Left lung (tissue), 10 donors: ENCODE data around the gene BCR. TPM values are rescaled to one million over a fixed set of nuclear protein-coding genes. Genes with fewer than 3 reads are reported as not detected.
A peak's percentile ranks its signal among the peaks of the same experiment; 100 is the strongest.

Experiments
- ATAC-seq: fragments of 200-7000 bp; cut with Tn5 transposase; one replicate; pipeline ENCODE4 v1.9.1; 2020; ENCODE audit warnings: moderate library complexity
- DNase-seq, 4 donors: peaks; one replicate each; pipeline ENCODE4 v3.0.0-alpha.2; 2013 to 2020
- H3K27ac ChIP-seq, 2 donors: fragments of 200-600 bp; sonication (generic) in 1 of 2; one replicate each; pipeline versions ENCODE4 v1.5.0 to v1.8.0; 2020 to 2021
- H3K27me3 ChIP-seq, 2 donors: fragments of 200-600 bp; sonication (generic) in 1 of 2; one replicate each; pipeline versions ENCODE4 v1.5.0 to v1.8.0; 2020 to 2021
- H3K36me3 ChIP-seq, 2 donors: fragments of 200-600 bp; sonication (generic) in 1 of 2; one replicate each; pipeline versions ENCODE4 v1.5.0 to v1.8.0; 2020 to 2021
- H3K4me1 ChIP-seq, 2 donors: fragments of 200-600 bp; one replicate each; pipeline ENCODE4 v1.8.0; 2021
- H3K4me3 ChIP-seq, 2 donors: fragments of 200-600 bp; sonication (generic) in 1 of 2; one replicate each; pipeline versions ENCODE4 v1.5.0 to v1.8.0; 2020 to 2021; ENCODE audit warnings: mild to moderate bottlenecking in 1 of 2
- H3K9me3 ChIP-seq, 2 donors: fragments of 200-600 bp; sonication (generic) in 1 of 2; one replicate each; pipeline versions ENCODE4 v1.5.0 to v1.8.0; 2020 to 2021
- intact Hi-C, 2 donors: fragments of 100-400 bp; cut with DNase I; formaldehyde crosslinking; loops; one replicate each; pipeline versions ENCODE4 v1.11.2 to v1.14.2; 2022
- polyA plus RNA-seq, 6 donors: library from polyadenylated mRNA; unstranded; fragments of 120-200 nt; gene quantifications; one replicate each; pipeline ENCODE4 v1.2.1, GENCODE V29; 2013; ENCODE audit not compliant: insufficient read length in 6 of 6
- total RNA-seq, 2 donors: library from RNA; stranded (reverse); fragmentation: NEBNext Ultra II Directional; extraction: Animal tissue kit (Norgen Biotek cat#: 25700); gene quantifications; one replicate each; pipeline ENCODE4 v1.2.1, GENCODE V29; 2021
- TF ChIP-seq, protein P1 (sequence below), 2 donors: fragments of 200-600 bp; sonication (generic) in 1 of 2; IDR thresholded peaks; one replicate each; pipeline versions ENCODE4 v1.5.0 to v1.8.0; 2021; ENCODE audit warnings: antibody characterized with exemption in 2 of 2
- donor health status: DM: no; HTN: yes; CAD: no.
- donor health status: DM: no; HTN: no; CAD: no.

BCR gene
- total and polyA plus RNA-seq, 8 donors, result 41.1 to 70.4 (median 48.9) TPM

DNA sequence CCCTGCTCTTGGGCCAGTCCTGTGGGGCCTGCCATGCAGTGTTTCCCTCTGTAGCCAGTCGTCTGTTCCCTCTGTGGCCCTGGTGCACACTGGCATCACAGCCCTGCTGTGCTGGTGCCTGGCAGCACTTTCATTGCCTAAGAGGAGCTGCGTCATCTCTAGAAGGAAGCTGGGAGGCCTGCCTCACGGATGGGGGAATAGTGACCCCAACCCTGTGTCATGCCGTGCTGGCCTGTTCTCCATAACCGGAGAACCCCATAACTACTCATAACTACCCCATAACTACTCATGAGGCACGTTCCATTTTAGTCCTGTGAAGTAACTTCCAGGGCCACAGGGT, 21.0 kb upstream of the BCR start:
- Histone ChIP-seq H3K9me3 (no peaks in the 10 kb centered on the region), H3K36me3 (no peaks in the 10 kb centered on the region), H3K27me3 (no peaks in the 10 kb centered on the region), H3K4me1 (peaks cover 6 to 20% of the 10 kb centered on the region in 2 donors), H3K27ac (peak overlapping the region in 1 of 2 donors; percentile 45), H3K4me3 (no peak overlapping the region)
- ATAC-seq, result no peak
- intact Hi-C loops, result no loop called here
- TF ChIP-seq, protein P1, sequence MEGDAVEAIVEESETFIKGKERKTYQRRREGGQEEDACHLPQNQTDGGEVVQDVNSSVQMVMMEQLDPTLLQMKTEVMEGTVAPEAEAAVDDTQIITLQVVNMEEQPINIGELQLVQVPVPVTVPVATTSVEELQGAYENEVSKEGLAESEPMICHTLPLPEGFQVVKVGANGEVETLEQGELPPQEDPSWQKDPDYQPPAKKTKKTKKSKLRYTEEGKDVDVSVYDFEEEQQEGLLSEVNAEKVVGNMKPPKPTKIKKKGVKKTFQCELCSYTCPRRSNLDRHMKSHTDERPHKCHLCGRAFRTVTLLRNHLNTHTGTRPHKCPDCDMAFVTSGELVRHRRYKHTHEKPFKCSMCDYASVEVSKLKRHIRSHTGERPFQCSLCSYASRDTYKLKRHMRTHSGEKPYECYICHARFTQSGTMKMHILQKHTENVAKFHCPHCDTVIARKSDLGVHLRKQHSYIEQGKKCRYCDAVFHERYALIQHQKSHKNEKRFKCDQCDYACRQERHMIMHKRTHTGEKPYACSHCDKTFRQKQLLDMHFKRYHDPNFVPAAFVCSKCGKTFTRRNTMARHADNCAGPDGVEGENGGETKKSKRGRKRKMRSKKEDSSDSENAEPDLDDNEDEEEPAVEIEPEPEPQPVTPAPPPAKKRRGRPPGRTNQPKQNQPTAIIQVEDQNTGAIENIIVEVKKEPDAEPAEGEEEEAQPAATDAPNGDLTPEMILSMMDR (IDR thresholded peaks at IDR 0.05), result no peak
- no peak for DNase-seq

DNA sequence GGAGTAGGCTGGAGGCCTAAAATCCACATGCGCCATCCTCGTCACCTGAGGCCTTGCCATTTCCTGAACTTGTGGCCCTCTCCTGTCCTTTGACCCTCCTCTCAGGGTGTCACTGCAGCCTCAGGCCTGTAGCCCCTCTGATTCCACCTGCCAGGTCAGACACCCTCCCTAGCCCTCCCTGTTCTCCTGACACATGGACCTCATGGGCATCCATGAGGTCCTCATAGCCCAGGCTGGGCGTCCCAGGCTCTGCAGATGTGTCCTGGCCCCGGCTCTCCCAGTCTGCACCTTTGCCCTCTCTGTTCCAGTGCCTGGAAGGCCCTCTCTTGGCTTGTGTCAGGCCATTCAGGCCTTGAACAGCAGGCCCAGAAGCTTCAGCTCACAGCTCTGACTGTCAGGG, 19.3 kb upstream of the BCR start:
- no peak for DNase-seq
- Histone ChIP-seq H3K27me3 (no peaks in the 10 kb centered on the region), H3K9me3 (no peaks in the 10 kb centered on the region), H3K27ac (no peak overlapping the region), H3K4me1 (peaks cover 6 to 18% of the 10 kb centered on the region in 2 donors), H3K36me3 (no peaks in the 10 kb centered on the region), H3K4me3 (no peak overlapping the region)
- intact Hi-C loops, result no loop called here
- ATAC-seq, result no peak
- TF ChIP-seq, protein P1 (IDR thresholded peaks at IDR 0.05), result no peak

DNA sequence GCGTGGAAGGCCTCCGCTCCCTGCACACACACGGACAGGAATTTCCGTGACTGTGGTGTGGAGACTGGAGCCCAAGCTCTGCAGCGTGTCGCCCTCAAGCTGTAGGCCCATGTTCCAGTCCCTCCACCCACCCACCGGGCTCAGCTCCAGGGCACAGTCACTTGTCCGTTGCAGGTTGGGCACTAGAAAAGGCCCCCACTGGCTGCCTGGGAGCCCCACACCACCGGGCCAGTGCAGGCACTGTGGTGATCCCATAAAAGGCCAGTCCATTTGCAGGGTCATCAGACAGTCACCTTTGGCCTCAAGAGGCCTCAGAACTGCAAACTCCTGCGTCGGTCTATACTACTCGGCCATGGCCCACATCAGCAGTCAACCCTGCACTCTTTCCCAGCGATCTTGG, 18.7 kb upstream of the BCR start:
- Histone ChIP-seq H3K27ac (no peak overlapping the region), H3K4me1 (peaks cover 6 to 18% of the 10 kb centered on the region in 2 donors), H3K4me3 (no peak overlapping the region), H3K36me3 (no peaks in the 10 kb centered on the region), H3K27me3 (no peaks in the 10 kb centered on the region), H3K9me3 (no peaks in the 10 kb centered on the region)
- ATAC-seq (no peak), DNase-seq (no peak)
- intact Hi-C loops, result no loop called here
- TF ChIP-seq, protein P1 (IDR thresholded peaks at IDR 0.05), result no peak

DNA sequence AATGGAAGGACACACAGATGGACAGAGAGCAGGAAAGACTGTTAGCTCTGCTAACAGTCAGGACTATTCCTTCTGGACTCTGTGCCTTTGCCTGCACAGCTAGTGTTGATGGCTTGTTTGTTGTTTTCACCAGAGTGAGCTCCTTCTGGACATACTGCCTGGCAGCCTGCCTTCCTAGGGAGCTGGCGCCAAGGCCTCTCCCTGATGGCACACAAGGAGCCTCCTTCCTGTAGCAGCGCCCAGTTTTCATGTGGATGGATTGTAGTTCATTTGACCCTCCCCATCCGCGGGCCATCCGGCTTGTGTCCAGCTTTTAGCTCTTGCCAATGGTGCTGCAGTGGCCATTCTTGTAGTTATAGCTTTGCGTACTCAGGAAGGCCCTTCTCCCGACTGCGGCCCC, 16.6 kb upstream of the BCR start:
- Histone ChIP-seq H3K27me3 (no peaks in the 10 kb centered on the region), H3K4me1 (peaks cover 0 to 9% of the 10 kb centered on the region in 2 donors), H3K4me3 (no peak overlapping the region), H3K27ac (no peak overlapping the region), H3K36me3 (no peaks in the 10 kb centered on the region), H3K9me3 (no peaks in the 10 kb centered on the region)
- DNase-seq (peak in 2 of 4 donors; percentile 59 to 62), ATAC-seq (no peak)
- TF ChIP-seq, protein P1 (IDR thresholded peaks at IDR 0.05), result no peak
- intact Hi-C loops, result no loop called here

DNA sequence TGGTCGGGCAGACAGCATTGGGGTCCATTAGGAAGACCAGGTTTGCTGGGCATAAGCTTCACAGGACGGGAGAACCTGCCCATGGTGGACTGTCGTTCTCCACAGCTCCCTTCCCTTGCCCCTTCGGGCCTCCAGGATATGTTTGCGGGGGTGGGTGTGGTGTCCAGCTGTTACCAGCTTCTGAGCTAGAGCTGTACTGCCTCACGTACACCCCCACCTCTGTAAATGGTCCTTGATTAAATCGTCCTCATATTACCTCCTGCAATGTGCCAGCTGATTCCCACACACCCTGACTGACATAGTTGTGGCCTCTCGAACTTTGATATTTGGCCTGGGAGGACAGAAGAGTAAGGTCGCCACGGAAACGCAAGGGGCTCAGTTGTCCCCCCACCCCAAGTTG, 16.2 kb upstream of the BCR start:
- intact Hi-C loops, result no loop called here
- no peak overlapping the region for H3K27ac ChIP-seq
- no peaks in the 10 kb centered on the region for H3K36me3 ChIP-seq
- DNase-seq, result no peak
- no peaks in the 10 kb centered on the region for H3K27me3 ChIP-seq
- ATAC-seq, result no peak
- no peak overlapping the region for H3K4me3 ChIP-seq
- no peaks in the 10 kb centered on the region for H3K9me3 ChIP-seq
- peaks cover 0 to 5% of the 10 kb centered on the region in 2 donors for H3K4me1 ChIP-seq
- TF ChIP-seq, protein P1 (IDR thresholded peaks at IDR 0.05), result no peak
